Loucy (cell line): ENCODE data around the gene TMEM115.

Experiments
- H2AFZ ChIP-seq: fragments of 200-600 bp; sonication (generic); 2 replicates; pipeline ENCODE4 v1.6.0; 2016; ENCODE audit warnings: antibody characterized with exemption, mild to moderate bottlenecking, low read length, moderate library complexity
- H3F3A ChIP-seq: fragments of 200-600 bp; 2 replicates; pipeline ENCODE4 v1.6.0; 2016; ENCODE audit warnings: antibody characterized with exemption, low read depth, mild to moderate bottlenecking
- H3K27me3 ChIP-seq: fragments of 200-600 bp; sonication (generic); 2 replicates; pipeline ENCODE4 v1.6.1; 2014; ENCODE audit warnings: low read length, mild to moderate bottlenecking; ENCODE audit not compliant: insufficient read depth, poor library complexity, severe bottlenecking
- H3K36me3 ChIP-seq: fragments of 200-600 bp; sonication (generic); 2 replicates; pipeline ENCODE4 v1.6.1; 2016; ENCODE audit warnings: low read length; ENCODE audit not compliant: insufficient read depth
- H3K4me1 ChIP-seq: fragments of 200-600 bp; sonication (generic); 2 replicates; pipeline ENCODE4 v1.5.1; 2014; ENCODE audit warnings: low read length, mild to moderate bottlenecking; ENCODE audit not compliant: insufficient read depth, poor library complexity, severe bottlenecking
- H3K4me2 ChIP-seq: fragments of 200-600 bp; sonication (generic); 2 replicates; pipeline ENCODE4 v1.6.0; 2014; ENCODE audit warnings: antibody characterized with exemption, low read length, low read depth, mild to moderate bottlenecking; ENCODE audit not compliant: poor library complexity, severe bottlenecking
- H3K4me3 ChIP-seq: fragments of 200-600 bp; sonication (generic); 2 replicates; pipeline ENCODE4 v1.5.1; 2014; ENCODE audit warnings: low read length, mild to moderate bottlenecking, mixed read lengths; ENCODE audit not compliant: poor library complexity, severe bottlenecking
- H3K79me2 ChIP-seq: fragments of 200-600 bp; sonication (generic); 2 replicates; pipeline ENCODE4 v1.6.1; 2014; ENCODE audit warnings: low read length; ENCODE audit not compliant: insufficient read depth
- H3K9ac ChIP-seq: fragments of 200-600 bp; sonication (generic); 2 replicates; pipeline ENCODE4 v1.6.0; 2014; ENCODE audit warnings: mild to moderate bottlenecking, low read depth, low read length, moderate library complexity; ENCODE audit not compliant: poor library complexity, severe bottlenecking
- H3K9me2 ChIP-seq: fragments of 200-600 bp; sonication (generic); replicated peaks from 2 replicates; pipeline ENCODE4 v1.6.1; 2016; ENCODE audit warnings: low read depth, low read length, mixed read lengths
- H3K9me3 ChIP-seq: fragments of 200-600 bp; sonication (generic); 2 replicates; pipeline ENCODE4 v1.6.1; 2014; ENCODE audit warnings: mild to moderate bottlenecking, antibody characterized with exemption, low read length, low read depth; ENCODE audit not compliant: insufficient read depth
- H4K20me1 ChIP-seq: fragments of 200-600 bp; sonication (generic); 2 replicates; pipeline ENCODE4 v1.6.0; 2014; ENCODE audit warnings: antibody characterized with exemption, low read length, mild to moderate bottlenecking; ENCODE audit not compliant: insufficient read depth, poor library complexity, severe bottlenecking
- EZH2phosphoT487 ChIP-seq: fragments of 200-600 bp; IDR thresholded peaks from 2 replicates; pipeline ENCODE4 v1.6.1; 2018; ENCODE audit warnings: antibody characterized with exemption, mild to moderate bottlenecking, moderate library complexity, borderline replicate concordance
- TF ChIP-seq, protein P1 (sequence below): fragments of 200-600 bp; sonication (generic); conservative IDR thresholded peaks from 2 replicates; pipeline ENCODE4 v1.5.1; 2014; ENCODE audit warnings: mild to moderate bottlenecking, antibody characterized with exemption, low read length

The TMEM115 gene

DNA sequence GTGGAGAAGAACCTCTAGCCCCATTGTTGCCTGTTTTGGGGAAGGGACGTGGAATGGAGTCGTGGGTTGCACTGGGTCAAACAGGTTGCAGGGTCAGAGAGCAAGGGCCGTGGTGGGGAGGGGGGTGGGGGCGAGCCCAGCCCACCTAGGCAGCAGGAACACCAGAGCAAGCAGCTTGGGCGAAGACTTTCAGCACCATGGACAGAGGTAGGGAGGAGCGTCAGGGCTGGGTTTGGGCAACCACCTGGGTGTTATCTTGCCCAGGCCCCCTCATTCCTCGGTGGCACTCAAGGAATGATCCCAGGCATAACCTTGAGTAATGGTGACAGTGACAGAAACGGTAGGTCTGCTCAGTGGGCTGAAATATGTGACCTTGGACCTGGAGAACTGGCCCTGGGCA, 45.9 kb upstream of the TMEM115 start:
- H3K9me2 ChIP-seq: no peaks in the 10 kb centered on the region
- no peak for TF ChIP-seq EZH2phosphoT487
- no peak overlapping the region for H2AFZ ChIP-seq
- H3F3A ChIP-seq: no peaks in the 10 kb centered on the region
- no peaks in the 10 kb centered on the region for H3K4me1 ChIP-seq
- H3K79me2 ChIP-seq: no peaks in the 10 kb centered on the region
- no peak overlapping the region for H3K9ac ChIP-seq
- no peaks in the 10 kb centered on the region for H3K9me3 ChIP-seq
- no peaks in the 10 kb centered on the region for H3K36me3 ChIP-seq
- no peaks in the 10 kb centered on the region for H3K27me3 ChIP-seq
- H4K20me1 ChIP-seq: no peaks in the 10 kb centered on the region
- H3K4me2 ChIP-seq: no peak overlapping the region
- no peak overlapping the region for H3K4me3 ChIP-seq

DNA sequence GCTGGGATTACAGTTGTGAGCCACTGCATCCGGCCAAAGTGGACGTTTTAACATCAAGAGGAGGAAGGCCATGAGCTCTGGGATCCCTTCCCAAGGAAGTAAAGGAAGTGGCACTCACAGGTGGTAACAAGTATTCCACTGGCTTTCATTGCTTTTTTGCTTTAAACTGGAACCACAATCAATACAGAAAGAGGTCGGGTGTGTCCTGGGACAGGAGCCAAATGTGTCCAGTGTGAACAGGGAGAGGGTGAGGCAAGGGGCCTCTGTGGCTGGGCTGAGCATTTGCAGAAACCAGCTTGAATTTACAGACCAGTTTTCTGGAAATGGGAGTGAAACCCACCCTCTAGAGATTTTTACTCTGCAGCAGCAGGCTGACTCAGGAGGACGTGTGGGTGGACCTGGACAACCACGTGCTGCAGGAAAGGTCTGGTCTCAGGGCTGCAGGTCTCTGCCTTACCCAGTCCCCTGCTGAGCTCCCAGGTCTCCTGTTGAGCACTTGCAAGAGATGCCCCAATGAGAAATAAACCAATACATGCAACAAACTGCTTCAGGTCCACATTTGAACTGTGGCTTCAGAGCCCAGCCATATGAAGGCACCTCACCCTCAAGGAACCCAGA, 42.8 kb upstream of the TMEM115 start:
- Histone ChIP-seq H3K36me3 (no peaks in the 10 kb centered on the region), H3K9me2 (no peaks in the 10 kb centered on the region), H3K79me2 (no peaks in the 10 kb centered on the region), H3K27me3 (no peaks in the 10 kb centered on the region), H3K4me3 (no peak overlapping the region), H3K4me1 (peaks cover 4% of the 10 kb centered on the region), H2AFZ (no peak overlapping the region), H3K9me3 (no peaks in the 10 kb centered on the region), H4K20me1 (no peaks in the 10 kb centered on the region), H3F3A (no peaks in the 10 kb centered on the region), H3K4me2 (no peak overlapping the region), H3K9ac (no peak overlapping the region)
- TF ChIP-seq, protein P1, sequence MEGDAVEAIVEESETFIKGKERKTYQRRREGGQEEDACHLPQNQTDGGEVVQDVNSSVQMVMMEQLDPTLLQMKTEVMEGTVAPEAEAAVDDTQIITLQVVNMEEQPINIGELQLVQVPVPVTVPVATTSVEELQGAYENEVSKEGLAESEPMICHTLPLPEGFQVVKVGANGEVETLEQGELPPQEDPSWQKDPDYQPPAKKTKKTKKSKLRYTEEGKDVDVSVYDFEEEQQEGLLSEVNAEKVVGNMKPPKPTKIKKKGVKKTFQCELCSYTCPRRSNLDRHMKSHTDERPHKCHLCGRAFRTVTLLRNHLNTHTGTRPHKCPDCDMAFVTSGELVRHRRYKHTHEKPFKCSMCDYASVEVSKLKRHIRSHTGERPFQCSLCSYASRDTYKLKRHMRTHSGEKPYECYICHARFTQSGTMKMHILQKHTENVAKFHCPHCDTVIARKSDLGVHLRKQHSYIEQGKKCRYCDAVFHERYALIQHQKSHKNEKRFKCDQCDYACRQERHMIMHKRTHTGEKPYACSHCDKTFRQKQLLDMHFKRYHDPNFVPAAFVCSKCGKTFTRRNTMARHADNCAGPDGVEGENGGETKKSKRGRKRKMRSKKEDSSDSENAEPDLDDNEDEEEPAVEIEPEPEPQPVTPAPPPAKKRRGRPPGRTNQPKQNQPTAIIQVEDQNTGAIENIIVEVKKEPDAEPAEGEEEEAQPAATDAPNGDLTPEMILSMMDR: no peak
- TF ChIP-seq EZH2phosphoT487: no peak

DNA sequence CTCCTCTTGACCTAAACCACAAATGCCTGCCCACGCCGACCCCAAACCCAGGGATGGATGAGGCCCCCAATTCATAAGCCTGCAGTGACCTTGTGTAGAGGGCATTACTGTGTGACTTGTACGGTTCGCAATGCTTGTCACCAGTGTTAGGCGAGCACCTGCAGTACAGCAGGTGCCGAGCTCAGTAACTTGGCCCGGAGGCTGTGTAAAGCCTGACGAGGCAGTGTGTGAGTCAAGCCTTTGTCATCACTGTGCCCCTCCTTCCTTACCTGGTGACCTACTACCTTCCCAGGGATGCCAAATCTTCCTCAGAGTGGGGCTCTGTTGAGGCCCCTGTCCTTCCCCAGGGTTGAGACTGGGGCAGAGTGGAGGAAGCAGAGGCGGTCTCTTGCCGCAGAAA, 37.2 kb upstream of the TMEM115 start:
- Histone ChIP-seq H4K20me1 (no peaks in the 10 kb centered on the region), H3K9me3 (no peaks in the 10 kb centered on the region), H2AFZ (no peak overlapping the region), H3K9ac (no peak overlapping the region), H3K9me2 (no peaks in the 10 kb centered on the region), H3F3A (no peaks in the 10 kb centered on the region), H3K79me2 (no peaks in the 10 kb centered on the region), H3K4me3 (no peak overlapping the region), H3K36me3 (no peaks in the 10 kb centered on the region), H3K27me3 (no peaks in the 10 kb centered on the region), H3K4me1 (peaks cover 17% of the 10 kb centered on the region), H3K4me2 (no peak overlapping the region)
- TF ChIP-seq, protein P1: no peak
- TF ChIP-seq EZH2phosphoT487: no peak
